ENCODE data around the gene C15orf61.

C15orf61 gene

GRCh38 chr15:67512933-67513714, 7.8 kb upstream of the C15orf61 start:
- FAIRE-seq (no peak), DNase-seq (ENCODE audit: insufficient read length, low spot score) (no peak)
- no peak for TF ChIP-seq CTCF (IDR thresholded peaks at IDR 0.05; ENCODE audit: insufficient read depth, missing control alignments)

GRCh38 chr15:67515090-67515489, 5.8 kb upstream of the C15orf61 start:
- TF ChIP-seq CTCF (IDR thresholded peaks at IDR 0.05; ENCODE audit: insufficient read depth, missing control alignments), result no peak
- no peak for FAIRE-seq
- no peak for DNase-seq (ENCODE audit: insufficient read length, low spot score)

- no peak for FAIRE-seq
- DNase-seq (ENCODE audit: insufficient read length, low spot score), result no peak
- TF ChIP-seq CTCF (IDR thresholded peaks at IDR 0.05; ENCODE audit: insufficient read depth, missing control alignments), result no peak
Observed at GRCh38 chr15:67515557-67515956, 5.4 kb upstream of the C15orf61 start.

- TF ChIP-seq CTCF (IDR thresholded peaks at IDR 0.05; ENCODE audit: insufficient read depth, missing control alignments), result no peak
- DNase-seq (ENCODE audit: insufficient read length, low spot score) (no peak), FAIRE-seq (no peak)
Observed at GRCh38 chr15:67520321-67521028, 456 bp upstream of the C15orf61 start.

- DNase-seq (ENCODE audit: insufficient read length, low spot score), result no peak
- FAIRE-seq, result peak; percentile 76
- TF ChIP-seq CTCF (IDR thresholded peaks at IDR 0.05; ENCODE audit: insufficient read depth, missing control alignments), result no peak
Observed at GRCh38 chr15:67521783-67522568, 1.0 kb downstream of the C15orf61 start.

- DNase-seq (ENCODE audit: insufficient read length, low spot score) (no peak), FAIRE-seq (no peak)
- no peak for TF ChIP-seq CTCF (IDR thresholded peaks at IDR 0.05; ENCODE audit: insufficient read depth, missing control alignments)
Observed at GRCh38 chr15:67523330-67523729, 2.4 kb downstream of the C15orf61 start.

Data from D721Med (cell line).